Frontal cortex (tissue), 4 donors: ENCODE measurements around the gene FOXN3. TPM values are rescaled to one million over a fixed set of nuclear protein-coding genes. Genes with fewer than 3 reads are reported as not detected.
A peak's percentile ranks its signal among the peaks of the same experiment; 100 is the strongest.
"Not testable (repeated sequence)": the region's sequence is repeated elsewhere in the genome, so short reads cannot be mapped to it uniquely, and the experiment has no call there.

Experiments
- DNase-seq, 2 donors: peaks; one replicate each; pipeline ENCODE4 v3.0.0; 2012; ENCODE audit warnings: low spot score in 2 of 2
- FAIRE-seq: peaks from 2 replicates; lab custom pipeline; 2012; peaks lifted over from hg19 to GRCh38; lab: Jason Lieb, UNC
- total RNA-seq: library from RNA; depleted of rRNA; stranded (reverse); fragments of >200 nt; gene quantifications from one replicate; pipeline ENCODE4 v1.2.3, GENCODE V29; 2014
- donor health status: control.
- donor health status: control.
- donor health status: control.

FOXN3 gene
- total RNA-seq, 1 donor from 2014 or later, result 24.1 TPM

DNA sequence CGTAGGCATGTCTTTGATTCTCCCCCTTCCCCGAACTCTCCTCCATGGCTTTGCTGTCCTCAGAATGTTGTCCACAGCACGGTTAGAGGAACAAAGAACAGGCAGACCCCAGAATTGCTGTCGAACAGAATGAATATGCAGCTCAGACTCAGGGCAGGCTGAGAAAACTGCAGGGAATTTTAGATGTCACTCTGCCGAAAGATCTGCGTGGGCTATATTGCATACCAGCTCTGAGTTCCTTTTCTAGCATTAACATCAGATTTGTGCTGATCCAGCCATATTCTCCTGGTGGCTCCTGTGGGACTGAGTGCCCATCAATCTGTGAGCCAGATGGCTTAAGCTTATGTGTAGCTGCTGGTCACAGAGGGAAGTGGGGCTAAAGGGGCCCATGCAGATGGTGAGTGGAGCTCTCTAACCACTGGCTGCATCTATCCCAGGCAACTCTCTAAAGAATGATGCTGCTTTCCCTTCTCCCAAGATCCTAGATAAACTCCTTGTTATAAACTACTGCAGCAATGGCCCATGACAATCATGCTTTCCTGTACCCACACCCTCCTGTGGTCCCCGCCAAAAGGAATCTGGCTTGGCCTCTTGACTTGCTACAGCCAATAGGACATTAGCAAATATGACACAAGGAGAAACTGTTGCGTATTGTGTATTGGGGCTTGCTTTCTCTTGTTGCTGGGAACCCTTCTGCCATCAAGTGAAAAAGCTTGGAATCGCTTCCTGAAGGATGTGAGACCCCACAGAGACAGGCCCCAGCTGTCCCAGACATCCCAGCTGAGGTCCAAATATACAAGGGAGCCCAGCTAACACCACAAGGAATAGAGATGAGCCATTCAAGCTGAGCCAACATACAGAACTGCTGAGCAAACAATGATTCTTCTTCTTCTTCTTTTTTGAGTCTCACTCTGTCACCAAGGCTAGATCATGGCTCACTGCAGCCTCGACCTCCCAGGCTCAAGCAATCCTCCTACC, 101.3 kb downstream of the FOXN3 start:
- FAIRE-seq, result no peak
- DNase-seq, result no peak

DNA sequence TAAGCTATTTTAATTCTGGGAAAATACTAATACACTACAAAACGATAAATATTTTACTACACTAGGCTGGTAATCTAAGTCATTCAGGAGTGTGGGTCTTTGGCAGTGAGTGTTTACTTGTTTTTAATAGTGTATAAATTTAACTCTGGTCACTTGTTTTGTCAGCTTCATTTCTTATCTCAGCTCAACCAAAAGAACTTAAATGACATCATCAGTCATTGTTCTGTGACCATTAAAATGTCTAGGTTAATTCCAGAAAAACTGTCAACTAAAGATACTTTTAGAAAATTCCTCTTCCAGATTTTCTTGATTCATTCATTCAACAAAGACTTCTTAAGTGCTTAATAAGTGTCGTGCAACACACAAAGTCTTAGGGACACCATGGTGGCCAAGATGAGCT, 102.8 kb downstream of the FOXN3 start:
- DNase-seq, result no peak
- FAIRE-seq, result no peak

DNA sequence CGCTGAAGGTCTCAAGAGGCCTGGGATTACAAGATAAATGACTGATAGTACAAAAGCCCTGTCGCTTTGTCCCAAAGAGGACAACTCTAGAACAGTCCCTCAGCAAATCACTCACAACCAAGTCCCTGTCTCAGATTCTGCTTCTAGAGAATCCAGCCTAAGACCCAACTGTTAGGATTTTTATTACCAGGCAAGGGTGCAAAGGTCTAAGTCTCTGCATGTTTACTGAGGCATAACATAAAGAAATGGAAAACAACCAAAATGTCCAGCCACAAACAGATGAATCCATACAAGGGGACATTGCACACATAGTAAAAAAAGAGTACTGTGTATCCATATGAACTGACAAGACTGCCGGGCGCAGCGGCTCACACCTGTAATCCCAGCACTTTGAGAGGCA, 104.1 kb downstream of the FOXN3 start:
- FAIRE-seq (no peak), DNase-seq (no peak)

DNA sequence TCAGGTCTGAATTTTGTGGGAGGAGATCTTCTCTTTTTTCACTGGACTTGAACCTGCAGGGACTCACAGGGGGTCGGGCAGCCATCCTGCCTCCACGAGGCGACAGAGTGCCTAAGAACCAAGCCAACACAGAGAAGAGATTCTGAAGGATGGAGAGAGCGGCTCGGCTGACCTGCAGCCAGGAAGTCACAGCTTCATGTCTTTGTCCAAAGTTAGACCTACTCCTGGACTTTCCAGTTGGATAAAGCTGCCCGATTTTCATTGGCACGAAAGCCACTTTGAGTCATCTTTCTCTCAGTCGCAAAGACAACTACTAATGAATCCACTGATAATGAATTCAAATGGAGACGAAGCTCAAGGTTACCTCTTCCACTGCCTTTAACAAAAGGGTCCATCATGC, 106.8 kb downstream of the FOXN3 start:
- no peak for FAIRE-seq

DNA sequence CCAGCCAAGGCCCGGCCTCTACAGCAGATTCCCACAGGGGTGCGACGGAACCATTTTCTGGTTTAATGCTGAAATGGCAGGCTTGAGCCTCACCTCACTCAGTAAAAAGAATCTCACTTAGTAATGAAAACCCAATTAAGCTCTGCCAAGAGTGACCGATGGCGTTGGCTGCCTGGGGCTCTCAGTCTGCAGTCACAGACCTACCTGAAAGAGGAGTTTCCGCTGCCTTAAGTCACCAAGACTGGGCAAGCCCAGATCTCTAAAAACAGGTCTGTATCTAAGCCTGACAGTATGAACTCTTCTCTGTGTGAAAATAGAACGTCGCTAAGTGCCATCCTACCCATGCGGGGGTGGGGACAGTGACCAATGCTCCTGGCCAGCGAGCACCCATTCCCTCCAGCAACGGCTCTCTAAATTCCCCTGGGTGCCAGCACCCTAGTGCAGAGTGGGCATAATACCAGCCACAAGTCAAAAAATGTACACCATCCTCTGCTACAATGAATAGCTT, 107.3 kb downstream of the FOXN3 start:
- no peak for DNase-seq
- FAIRE-seq, result no peak

More for the DNA sequence above, 106.8 kb downstream of the FOXN3 start:
- DNase-seq, result no peak

DNA sequence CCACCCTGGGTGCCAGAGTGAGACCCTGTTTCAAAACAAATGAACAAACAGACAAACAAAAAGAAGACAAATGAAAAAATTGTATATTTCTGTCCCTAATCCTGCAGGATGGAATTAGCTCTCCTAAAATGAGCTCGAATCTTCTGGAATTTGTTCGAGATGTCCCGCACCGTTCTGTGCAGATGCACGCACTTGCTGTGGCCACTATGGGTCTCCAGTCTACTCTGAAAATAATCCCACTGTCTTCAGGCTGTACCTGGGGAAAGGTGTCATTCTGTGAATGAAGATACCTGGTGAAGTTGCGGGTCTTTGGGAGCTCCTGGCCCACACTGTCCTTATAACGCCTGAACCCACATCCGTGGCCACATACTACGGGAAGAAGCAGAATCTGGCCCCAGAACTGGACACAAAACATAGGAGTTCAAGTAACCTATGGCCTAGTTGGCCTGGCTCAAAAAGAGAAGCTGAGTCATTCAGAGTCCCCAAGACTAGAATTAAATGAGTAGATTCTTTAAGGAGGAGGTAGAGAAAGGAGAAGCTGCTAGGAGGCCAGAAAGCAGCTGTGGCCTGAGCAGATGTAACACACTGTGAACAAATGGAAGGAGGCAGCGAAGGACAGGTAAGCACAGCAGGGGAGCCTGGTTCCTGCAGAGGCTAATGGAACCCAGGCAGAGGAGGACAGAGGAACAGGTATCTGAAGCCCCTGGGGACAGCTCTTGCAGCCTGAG, 108.6 kb downstream of the FOXN3 start:
- no peak for DNase-seq
- FAIRE-seq, result no peak

DNA sequence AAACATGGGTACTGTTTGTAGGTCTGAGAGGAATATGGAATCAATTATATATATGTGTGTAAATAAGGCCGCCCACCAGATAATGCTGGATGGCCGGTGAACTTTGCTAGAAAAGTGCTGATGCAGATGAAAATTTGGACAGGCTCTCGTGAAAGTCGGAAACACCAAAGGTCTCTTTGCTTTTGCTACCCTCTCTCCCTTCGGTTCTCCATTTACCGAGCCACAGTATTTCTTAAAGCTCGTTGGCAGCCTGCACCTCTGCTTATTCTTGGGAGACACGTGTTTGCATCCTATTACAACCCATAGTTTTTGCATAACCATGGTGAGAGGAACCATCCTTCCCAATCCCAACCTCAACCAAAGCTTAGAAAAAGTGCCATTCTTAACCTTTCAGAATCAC, 109.6 kb downstream of the FOXN3 start:
- FAIRE-seq (no peak), DNase-seq (no peak)

DNA sequence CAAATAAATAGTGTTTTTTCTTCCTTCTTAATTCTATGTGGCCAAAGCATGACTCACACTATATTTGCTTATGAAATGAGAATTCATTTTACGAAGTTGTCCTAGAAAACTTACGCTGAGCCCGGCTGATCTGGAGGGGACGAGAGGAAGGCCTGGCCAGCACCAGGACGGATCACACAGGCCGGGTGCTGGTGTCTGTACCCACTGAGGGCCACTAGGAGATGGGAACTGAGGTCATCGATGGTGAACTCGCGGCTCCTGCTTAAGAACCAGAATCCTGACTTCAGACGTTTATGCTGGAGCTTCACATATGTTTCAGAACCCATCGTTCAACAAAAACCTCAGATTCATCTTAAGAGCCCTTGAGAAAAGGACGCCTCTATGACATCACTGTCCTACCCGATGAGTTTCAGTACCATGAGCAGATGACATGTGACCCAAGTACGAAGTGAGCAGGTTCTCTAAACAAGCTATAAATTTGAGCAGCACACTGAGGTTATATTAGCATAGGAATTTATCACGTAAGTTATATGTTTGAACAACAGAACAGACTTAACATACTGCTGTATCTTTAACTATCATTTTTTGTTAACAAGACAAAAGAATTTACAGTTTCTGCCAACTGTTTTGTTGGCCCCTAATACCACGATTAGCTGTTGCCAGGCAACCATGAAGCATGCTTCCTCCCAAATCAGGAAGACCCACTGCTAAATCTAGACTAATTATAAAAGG, 111.9 kb downstream of the FOXN3 start:
- FAIRE-seq, result no peak
- DNase-seq, result no peak

DNA sequence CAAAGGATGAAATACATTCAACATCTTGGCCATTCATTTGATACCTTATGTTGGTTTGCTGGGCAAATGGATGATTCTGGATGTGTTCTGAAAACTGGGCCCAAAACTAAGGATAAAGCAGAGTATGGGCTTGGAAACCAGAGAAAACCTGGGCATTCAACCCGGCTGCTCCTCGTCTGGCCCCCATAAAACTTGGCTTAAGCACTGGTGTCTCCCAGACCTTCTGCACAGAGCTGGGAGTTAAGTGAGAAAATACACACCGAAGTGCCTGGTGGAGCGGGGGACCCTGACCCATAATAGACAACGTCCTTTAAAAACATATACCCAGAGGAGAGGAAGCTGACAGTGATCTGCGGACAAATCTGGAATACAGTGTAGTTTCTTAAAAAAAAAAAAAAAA, 112.5 kb downstream of the FOXN3 start:
- FAIRE-seq (no peak), DNase-seq (no peak)

DNA sequence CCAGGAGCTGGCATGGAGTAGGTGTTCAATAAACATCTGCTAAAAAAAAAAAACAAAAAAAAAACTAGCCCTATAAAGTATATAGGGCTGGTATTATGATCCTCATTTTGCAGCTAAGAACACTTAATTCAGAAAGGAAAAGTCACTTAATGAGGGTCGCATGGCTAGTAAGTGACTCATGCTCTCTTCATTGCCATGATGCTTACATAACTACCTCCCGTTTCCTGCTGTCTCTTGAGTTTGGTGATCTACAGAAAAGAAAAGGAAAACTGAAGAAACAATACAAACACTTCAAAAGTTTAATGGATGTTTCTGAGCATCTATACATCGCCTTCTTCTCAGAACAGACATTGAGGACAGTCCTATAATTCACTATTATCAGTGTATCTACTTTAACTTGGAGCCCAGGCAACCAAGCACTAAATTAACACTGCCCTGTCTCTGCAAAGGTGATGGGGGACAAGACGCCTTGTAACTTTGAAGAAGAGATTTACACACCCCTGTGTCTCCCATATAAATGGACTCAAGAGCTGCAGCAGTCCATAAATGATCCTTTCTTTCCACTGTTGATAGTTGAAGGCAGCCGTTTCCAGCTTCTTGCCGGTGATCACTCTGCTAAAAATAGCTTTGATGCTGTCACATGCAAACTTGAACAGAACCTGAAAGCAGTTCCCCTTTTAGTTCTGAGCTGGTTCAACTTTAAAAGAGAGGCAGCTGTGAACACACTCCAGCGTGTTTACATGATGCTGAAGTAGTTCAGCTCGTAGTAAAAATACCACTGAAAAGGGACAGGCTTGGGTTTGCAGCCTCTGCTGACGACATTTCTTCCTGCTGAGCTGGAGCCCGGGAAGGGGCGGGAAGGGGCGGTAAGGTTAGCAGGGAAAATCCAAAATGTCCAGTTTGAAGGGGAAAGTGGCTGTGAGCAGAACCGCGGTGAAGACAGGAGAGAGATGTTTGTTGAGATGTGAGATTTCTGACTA, 113.3 kb downstream of the FOXN3 start:
- FAIRE-seq (no peak), DNase-seq (peak in 1 of 2 donors; percentile 50)

DNA sequence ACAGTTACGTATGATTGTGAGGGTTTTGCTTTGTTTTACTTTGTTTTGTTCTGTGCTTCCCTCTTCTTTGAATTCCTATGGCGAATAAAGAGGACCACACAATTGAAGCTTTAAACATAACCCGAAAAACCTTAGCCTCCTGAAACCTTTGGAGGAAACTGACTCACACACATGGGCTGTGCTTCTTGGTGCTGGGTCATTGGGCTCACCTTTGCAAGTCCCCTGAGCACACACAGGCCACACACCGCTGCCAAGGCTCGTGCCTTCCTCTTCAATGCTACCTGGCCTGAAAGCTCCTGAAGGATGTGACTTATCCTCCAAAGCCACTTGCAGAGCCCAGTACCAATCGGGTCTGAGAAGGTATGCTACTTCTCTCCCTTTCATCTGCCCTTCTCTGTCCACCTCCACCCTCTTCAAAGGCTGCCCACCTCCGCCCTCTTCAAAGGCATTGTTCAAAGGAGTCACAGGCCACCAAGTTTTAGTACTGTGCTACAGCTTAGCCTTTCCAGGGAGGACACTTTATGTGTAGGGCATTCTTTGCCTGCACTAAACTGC, 114.6 kb downstream of the FOXN3 start:
- FAIRE-seq, result no peak
- no peak for DNase-seq

DNA sequence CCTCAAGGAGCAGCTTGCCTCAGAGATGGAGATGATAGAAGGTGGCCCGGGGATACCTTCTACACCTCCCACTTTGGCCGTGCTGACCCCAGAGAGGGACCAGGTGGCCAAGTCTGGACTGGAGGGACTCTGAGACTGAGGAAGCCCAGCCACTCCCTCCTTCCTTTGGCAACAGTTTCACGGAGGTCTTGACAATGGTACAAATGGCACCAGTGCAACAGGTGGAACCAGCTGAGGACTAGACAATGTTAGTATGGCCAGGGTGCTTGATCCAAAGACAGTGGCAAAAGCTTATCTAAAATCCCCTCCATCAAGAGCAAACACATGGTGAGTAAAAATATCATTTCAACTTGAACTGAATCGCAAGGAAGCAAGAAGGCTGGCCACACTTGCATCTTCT, 117.4 kb downstream of the FOXN3 start:
- no peak for FAIRE-seq
- DNase-seq, result no peak

DNA sequence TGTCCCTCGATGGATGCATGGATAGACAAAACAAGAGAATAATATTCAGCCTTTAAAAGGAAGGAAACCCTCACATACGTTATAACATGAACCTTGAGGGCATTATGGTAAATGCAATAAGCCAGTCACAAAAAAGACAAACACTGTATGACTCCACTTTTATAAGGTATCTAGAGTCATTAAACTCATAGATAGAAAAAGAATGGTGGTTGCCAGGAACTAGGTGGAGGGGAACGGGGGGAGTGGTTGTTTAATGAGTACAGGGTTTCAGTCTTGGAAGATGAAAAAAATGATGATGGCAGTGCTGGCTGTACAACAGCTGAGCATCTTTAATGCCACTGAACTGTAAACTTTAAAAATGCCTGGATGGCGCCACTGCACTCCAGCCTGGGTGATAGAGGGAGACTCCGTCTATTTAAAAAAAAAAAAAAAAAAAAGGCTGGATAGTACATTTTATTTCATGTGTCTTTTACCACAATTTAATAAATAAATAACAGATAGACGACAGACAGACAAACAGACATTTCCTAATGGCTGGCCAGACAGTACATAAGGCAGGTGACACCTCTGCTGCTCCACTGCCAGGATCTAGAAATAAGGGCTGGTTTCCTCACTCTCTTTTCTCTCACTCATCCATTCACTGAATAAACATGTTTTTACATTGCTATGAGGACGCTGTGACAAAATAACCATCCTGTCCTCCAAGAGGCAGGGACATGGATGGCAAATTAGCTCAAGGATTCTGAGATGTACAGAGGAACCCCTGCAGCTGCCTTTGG, 118.8 kb downstream of the FOXN3 start:
- FAIRE-seq, result no peak

DNA sequence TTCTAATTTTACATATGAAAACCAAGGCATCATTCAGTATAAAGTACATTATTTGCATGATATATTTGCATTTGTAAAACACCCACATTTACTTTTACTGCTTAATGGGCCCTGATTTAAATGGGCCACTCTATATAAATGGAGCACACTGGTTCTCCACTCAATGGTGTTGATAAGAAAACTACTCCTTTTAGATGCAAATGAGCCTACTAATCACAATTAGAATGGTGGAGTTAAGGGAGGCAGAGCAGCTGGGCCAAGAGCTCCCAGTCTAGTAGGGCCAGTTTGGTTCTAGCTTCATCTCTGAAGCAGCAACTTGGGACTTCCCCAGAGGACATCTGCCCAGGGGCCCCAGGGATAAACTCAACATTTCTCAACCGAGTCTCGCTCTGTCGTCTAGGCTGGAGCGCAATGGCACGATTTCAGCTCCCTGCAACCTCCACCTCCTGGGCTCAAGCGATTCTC, 120.7 kb downstream of the FOXN3 start:
- DNase-seq (no peak), FAIRE-seq (no peak)

More for the DNA sequence above, 118.8 kb downstream of the FOXN3 start:
- no peak for DNase-seq

DNA sequence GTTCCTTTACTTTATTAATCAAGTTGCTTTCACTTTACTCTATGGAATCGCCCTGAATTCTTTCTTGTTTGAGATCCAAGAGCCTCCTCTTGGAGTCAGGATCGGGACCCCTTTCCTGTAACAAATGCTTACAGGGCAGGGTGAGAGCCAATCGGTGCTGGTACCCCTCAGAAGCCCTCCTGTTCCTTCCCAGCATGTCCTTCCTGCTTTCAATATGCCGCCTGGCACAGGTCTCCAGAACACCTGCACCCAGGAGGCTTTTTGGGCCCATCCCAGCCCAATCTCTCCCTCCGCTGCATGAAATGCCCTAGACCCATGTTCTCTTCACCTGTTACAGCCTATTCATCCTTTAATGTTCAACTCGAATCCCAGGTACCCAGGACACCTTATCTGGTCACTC, 122.2 kb downstream of the FOXN3 start:
- no peak for DNase-seq
- no peak for FAIRE-seq

DNA sequence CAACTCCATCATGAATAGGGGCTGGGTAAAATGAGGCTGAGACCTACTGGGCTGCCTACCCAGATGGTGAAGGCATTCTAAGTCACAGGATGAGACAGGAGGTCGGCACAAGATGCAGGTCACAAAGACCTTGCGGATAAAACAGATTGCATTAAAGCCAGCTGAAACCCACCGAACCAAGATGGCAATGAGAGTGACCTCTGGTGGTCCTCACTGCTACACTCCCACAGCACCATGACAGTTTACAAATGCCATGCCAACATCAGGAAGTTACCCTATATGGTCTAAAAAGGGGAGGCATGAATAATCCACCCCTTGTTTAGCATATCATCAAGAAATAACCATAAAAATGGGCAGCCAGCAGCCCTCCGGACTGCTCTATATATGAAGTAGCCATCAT, 122.6 kb downstream of the FOXN3 start:
- not testable (repeated sequence) for FAIRE-seq, DNase-seq

DNA sequence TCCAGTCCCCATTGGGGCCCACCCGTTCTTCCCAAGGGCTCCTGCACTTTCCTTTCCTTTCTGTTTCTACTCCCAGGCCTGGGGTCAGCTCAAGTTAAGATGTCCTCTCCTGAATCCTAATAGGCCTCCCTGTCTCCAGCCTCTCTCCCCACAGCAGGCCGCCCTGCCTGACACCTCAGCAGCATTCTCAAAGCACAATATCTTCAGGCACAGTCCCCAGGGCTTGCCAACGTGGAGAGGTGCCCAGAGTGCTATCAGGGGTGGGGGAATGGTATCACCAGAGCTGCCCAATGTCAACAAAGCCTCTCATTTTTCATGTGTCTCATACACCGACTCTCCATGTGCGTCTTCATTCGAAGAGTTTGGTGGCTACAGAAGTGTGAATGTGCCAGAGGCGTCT, 123.0 kb downstream of the FOXN3 start:
- DNase-seq (no peak), FAIRE-seq (no peak)
